Stimulated activated CD8-positive, alpha-beta memory T cell treated with anti-CD3 and anti-CD28 coated beads, Interleukin-12 subunit alpha, Interleukin-12 subunit beta, amount 100 ng/mL, for 24 hours (primary cell): ENCODE data around the gene DIPK2B.

Experiments
- DNase-seq: peaks from one replicate; pipeline ENCODE4 v3.0.0-alpha.2; 2020; ENCODE audit errors: extremely low read depth

Gene DIPK2B

GRCh38 chrX:45157647-45158046 is 43.0 kb downstream of the DIPK2B start:
- no peak for DNase-seq

- DNase-seq = no peak
Measured at GRCh38 chrX:45154462-45154861, 46.2 kb downstream of the DIPK2B start.

GRCh38 chrX:45154033-45154360 is 46.7 kb downstream of the DIPK2B start:
- no peak for DNase-seq
